Measurements from ENCODE around the gene SLC24A3.

The SLC24A3 gene

DNA sequence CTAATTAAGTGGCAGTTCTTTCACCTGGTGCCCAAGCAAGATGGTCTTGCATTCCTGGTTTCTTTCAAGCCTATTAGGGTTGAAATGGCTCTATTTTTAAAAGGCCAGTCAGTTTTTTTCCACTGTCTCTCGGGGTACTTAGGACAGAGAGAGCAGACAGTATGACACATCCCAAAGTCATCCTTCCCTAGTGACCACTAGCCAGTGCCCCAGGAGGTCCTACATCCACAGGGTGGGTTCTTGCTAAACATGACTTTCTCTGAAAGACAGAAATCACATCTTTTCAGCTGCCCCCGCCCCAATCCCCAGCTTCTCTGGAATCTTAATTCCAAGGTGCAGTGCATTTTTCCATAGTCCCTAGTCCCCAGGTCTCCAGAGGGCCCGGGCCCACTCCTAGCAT, 192.4 kb downstream of the SLC24A3 start:
- no peaks in the 10 kb centered on the region for H3K36me3 ChIP-seq
- H3K4me3 ChIP-seq (ENCODE audit: low read depth in 1 of 2, low read length in 1 of 2): no peak overlapping the region
- TF ChIP-seq, protein P1, sequence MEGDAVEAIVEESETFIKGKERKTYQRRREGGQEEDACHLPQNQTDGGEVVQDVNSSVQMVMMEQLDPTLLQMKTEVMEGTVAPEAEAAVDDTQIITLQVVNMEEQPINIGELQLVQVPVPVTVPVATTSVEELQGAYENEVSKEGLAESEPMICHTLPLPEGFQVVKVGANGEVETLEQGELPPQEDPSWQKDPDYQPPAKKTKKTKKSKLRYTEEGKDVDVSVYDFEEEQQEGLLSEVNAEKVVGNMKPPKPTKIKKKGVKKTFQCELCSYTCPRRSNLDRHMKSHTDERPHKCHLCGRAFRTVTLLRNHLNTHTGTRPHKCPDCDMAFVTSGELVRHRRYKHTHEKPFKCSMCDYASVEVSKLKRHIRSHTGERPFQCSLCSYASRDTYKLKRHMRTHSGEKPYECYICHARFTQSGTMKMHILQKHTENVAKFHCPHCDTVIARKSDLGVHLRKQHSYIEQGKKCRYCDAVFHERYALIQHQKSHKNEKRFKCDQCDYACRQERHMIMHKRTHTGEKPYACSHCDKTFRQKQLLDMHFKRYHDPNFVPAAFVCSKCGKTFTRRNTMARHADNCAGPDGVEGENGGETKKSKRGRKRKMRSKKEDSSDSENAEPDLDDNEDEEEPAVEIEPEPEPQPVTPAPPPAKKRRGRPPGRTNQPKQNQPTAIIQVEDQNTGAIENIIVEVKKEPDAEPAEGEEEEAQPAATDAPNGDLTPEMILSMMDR (IDR thresholded peaks at IDR 0.05): no peak
- peaks cover 9 to 20% of the 10 kb centered on the region in 2 experiments for H3K4me1 ChIP-seq (ENCODE audit: control insufficient read depth in 1 of 2, insufficient read depth in 1 of 2, low read depth in 1 of 2, low read length in 1 of 2)
- no peak overlapping the region for H3K27ac ChIP-seq
- no peaks in the 10 kb centered on the region for H3K27me3 ChIP-seq
- H3K9me3 ChIP-seq: no peaks in the 10 kb centered on the region

DNA sequence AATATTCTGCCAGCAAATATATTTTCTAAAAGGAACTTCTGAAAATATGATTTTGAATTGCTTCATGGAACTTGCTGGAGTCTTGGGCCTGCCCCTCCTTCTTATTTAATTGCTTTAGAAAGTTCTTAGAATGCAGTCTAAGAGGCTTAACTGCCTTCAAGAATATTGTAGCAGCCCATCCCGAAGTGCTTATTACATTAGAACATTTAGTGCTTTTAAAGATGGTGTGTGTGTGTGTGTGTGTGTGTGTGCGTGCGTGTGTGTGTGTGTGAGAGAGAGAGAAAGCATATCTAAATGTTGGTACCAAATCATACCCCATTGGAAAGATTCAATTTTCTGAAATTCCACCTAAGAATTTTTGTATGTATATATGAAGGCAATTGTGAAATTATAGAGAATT, 193.5 kb downstream of the SLC24A3 start:
- H3K27me3 ChIP-seq: no peaks in the 10 kb centered on the region
- H3K4me1 ChIP-seq (ENCODE audit: control insufficient read depth in 1 of 2, insufficient read depth in 1 of 2, low read depth in 1 of 2, low read length in 1 of 2): peaks cover 4 to 15% of the 10 kb centered on the region in 2 experiments
- H3K4me3 ChIP-seq (ENCODE audit: low read depth in 1 of 2, low read length in 1 of 2): no peak overlapping the region
- no peaks in the 10 kb centered on the region for H3K9me3 ChIP-seq
- H3K27ac ChIP-seq: no peak overlapping the region
- TF ChIP-seq, protein P1 (IDR thresholded peaks at IDR 0.05): no peak
- no peaks in the 10 kb centered on the region for H3K36me3 ChIP-seq

DNA sequence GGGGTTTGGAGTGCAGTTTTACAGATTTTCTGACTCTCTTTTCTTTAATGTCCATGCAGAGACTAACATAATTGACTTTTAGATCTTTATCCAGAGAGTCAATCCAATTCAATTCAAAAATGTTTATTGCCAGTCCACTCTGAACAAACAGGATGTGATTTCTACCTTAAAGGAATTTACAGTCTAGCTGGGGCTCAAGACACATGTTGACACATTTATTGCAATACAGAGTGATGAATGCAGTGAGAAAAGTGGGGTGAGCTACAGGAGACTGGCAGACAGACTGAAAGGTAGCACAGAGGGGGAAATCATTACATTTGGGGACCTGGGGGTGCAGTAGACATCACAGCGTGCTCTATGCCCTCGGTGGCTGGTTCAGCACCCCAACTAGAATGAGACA, 193.9 kb downstream of the SLC24A3 start:
- Histone ChIP-seq H3K36me3 (no peaks in the 10 kb centered on the region), H3K4me1 (ENCODE audit: control insufficient read depth in 1 of 2, insufficient read depth in 1 of 2, low read depth in 1 of 2, low read length in 1 of 2) (peaks cover 0 to 12% of the 10 kb centered on the region in 2 experiments), H3K27me3 (no peaks in the 10 kb centered on the region), H3K4me3 (ENCODE audit: low read depth in 1 of 2, low read length in 1 of 2) (no peak overlapping the region), H3K9me3 (no peaks in the 10 kb centered on the region), H3K27ac (no peak overlapping the region)
- TF ChIP-seq, protein P1 (IDR thresholded peaks at IDR 0.05): no peak

DNA sequence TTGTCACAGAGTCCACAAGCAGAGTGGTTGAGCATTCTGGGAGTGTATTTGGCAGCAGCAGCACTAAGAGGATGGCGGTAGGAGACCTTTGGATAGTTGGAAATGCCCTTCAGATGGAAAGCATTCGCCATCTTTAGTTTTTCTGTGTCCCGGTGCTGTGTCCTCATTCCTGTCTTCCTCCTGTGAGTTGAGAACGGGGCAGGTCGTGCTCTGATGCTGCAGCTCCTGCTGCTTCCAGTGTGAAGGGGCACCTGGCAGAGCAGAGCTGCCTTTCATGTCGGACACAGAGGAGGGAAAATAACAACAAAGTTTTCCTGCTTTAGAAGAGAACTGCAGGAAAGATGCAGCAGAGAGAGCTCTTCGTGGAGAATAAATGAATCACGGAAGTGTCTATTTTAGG, 194.8 kb downstream of the SLC24A3 start:
- no peaks in the 10 kb centered on the region for H3K27me3 ChIP-seq
- H3K36me3 ChIP-seq: no peaks in the 10 kb centered on the region
- TF ChIP-seq, protein P1 (IDR thresholded peaks at IDR 0.05): no peak
- no peaks in the 10 kb centered on the region for H3K9me3 ChIP-seq
- H3K4me3 ChIP-seq (ENCODE audit: low read depth in 1 of 2, low read length in 1 of 2): no peak overlapping the region
- H3K4me1 ChIP-seq (ENCODE audit: control insufficient read depth in 1 of 2, insufficient read depth in 1 of 2, low read depth in 1 of 2, low read length in 1 of 2): peaks cover 0 to 12% of the 10 kb centered on the region in 2 experiments
- H3K27ac ChIP-seq: no peak overlapping the region

DNA sequence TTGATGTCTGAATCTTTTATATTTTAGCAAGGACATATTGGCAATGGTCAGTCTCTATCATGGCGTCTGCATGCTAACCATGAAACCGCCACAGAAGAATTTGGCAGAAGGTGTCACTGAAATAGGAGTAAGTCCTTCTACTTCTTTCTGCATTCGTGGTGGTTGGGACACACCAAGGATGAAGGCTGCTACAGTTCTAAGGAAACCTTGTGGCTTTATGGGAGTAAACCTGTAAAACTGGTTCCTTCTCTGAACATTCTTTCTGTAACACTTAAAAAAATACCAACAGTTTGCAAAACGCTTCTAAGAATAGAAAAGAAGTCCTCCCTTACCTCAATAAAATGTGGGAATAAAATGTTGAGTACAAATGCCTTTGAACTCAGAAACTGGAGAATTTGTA, 195.3 kb downstream of the SLC24A3 start:
- no peaks in the 10 kb centered on the region for H3K27me3 ChIP-seq
- no peak overlapping the region for H3K4me3 ChIP-seq (ENCODE audit: low read depth in 1 of 2, low read length in 1 of 2)
- TF ChIP-seq, protein P1 (IDR thresholded peaks at IDR 0.05): no peak
- H3K9me3 ChIP-seq: no peaks in the 10 kb centered on the region
- H3K36me3 ChIP-seq: no peaks in the 10 kb centered on the region
- no peak overlapping the region for H3K27ac ChIP-seq
- peaks cover 2 to 12% of the 10 kb centered on the region in 2 experiments for H3K4me1 ChIP-seq (ENCODE audit: control insufficient read depth in 1 of 2, insufficient read depth in 1 of 2, low read depth in 1 of 2, low read length in 1 of 2)

DNA sequence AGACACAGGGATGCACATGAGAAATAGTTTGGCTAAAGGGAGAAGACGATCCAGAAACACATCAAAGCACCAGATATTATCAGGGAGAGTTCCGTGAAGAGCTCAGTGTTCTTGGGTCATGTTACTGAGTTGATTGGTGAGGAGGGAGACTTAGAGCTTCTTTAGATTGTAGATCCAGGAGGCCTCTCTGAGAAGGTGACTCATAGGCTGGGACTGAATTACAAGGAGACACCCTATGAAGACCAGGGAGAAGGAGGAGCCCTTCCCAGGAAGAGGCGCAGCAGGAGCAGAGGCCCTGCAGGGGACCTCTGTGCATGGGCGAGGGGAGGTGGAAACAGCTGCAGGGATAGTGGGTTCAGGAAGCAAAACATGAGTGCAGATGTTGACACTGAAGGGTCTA, 196.5 kb downstream of the SLC24A3 start:
- H3K36me3 ChIP-seq: no peaks in the 10 kb centered on the region
- H3K9me3 ChIP-seq: no peaks in the 10 kb centered on the region
- H3K4me1 ChIP-seq (ENCODE audit: control insufficient read depth in 1 of 2, insufficient read depth in 1 of 2, low read depth in 1 of 2, low read length in 1 of 2): peaks cover 5 to 16% of the 10 kb centered on the region in 2 experiments
- TF ChIP-seq, protein P1 (IDR thresholded peaks at IDR 0.05): no peak
- H3K4me3 ChIP-seq (ENCODE audit: low read depth in 1 of 2, low read length in 1 of 2): no peak overlapping the region
- H3K27me3 ChIP-seq: no peaks in the 10 kb centered on the region
- no peak overlapping the region for H3K27ac ChIP-seq
